ENCODE measurements around the gene CACTIN.

The CACTIN gene

DNA sequence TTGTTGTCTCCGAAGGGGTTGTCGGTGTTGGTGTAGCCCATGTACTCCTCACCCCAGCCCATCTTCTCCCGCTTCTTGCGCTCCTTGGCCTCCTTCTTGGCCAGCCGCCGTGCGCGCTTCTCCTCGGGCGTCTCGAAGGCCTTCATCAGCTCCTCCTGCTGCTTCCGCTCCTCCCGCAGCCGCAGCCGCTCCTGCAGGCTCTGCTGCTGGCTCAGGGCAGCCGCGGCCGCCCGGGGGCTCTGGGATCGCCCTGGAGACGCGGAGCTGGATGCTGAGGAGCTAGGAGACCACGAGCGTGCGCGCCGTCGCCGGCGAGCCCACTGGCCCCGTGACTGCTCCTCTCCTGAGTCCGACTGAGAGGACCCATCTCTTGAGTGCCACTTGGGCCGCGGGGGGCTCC lies 2.9 kb downstream of the CACTIN start:
- DNase-seq, result no peak

DNA sequence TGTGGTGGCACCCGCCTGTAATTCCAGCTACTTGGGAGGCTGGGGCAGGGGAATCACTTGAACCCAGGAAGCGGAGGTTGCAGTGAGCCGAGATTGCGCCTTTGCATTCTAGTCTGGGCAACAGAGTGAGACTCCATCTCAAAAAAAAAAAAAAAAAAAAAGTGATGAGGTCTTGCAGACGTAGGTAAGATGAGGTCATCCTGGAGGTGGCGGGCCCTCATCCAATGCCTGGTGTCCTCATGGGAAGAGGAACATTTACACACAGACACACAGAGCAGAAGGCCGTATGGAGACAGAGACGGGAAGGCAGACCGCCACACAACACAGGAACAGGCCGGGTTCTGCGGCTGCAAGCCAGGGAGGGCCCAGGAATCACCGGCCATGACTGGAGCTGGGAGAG lies 4.4 kb downstream of the CACTIN start:
- no peak for DNase-seq

DNA sequence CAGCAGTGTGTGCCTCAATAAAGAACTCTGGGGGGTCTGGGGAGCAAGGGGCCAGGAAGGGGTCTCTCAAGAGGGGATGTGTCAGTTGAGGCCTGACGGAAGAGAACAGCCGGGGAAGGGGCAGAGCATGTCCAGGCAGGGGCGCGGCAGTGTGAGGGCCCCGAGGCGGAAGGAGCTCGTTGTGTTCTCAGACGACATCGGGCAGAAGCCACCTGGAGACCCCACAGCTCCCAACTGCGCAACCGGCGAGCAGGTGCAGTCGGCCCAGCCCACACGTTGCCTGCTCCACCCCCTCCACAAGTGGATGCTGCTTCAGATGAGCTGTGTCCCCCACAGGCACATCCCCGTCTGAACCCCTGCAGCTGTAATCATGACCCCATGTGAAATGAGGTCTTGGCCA lies 4.9 kb downstream of the CACTIN start:
- DNase-seq, result no peak

DNA sequence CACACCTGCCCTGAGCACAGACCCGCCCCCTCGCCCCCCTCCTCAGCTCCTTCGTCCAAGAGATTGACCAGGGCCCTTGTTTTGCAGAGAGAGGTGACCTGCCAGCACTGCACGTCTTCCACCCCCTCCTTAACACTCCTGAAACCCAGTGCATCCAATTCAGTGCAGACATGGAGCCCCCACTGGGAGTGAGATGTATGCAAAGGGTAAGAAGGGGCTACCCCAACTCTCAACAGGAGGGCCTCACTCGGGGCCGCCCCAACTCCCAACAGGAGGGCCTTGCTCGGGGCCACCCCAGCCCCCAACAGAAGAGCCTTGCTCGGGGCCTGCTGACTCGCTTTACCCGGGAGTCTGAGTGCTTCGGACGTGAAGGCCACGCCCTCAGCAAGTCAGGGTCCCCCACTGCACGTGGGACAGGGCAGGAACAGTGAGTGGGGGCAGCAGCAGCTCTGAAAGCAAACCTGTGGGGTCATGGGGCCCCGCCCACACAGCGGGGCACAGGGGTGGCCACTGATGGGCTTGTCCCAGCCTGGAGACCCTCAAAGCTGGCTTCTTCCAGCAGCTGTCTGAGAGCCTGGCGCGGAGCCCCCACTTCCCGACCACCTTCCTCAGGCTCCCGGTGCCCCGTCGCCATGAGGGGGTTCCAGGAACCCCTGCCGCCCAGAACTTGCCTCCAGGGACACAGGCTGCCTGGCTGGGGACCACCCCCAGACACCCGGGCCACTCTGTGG lies 5.6 kb downstream of the CACTIN start:
- DNase-seq, result no peak

GRCh38 chr19:3620145-3620816 lies 6.3 kb downstream of the CACTIN start:
- no peak for DNase-seq

DNA sequence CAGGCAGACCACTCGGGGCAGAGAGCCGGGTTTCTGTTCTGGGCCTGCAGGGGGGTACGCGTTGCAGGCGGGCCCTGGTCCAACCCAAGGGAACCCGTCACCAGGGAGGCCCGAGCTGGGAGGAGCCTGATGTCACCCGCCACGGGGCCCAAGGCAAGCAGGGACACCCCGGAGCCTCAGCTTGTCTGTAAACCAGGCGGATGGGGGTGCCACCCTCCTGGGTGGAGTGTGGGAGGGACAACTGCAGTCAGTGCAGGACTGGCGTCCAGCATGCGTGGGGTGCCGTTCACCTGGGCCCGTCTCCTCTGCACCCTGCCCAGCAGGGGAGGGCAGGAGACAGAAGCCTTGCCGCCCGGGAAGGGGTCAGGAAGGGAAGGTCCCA lies 7.0 kb downstream of the CACTIN start:
- no peak for DNase-seq

DNA sequence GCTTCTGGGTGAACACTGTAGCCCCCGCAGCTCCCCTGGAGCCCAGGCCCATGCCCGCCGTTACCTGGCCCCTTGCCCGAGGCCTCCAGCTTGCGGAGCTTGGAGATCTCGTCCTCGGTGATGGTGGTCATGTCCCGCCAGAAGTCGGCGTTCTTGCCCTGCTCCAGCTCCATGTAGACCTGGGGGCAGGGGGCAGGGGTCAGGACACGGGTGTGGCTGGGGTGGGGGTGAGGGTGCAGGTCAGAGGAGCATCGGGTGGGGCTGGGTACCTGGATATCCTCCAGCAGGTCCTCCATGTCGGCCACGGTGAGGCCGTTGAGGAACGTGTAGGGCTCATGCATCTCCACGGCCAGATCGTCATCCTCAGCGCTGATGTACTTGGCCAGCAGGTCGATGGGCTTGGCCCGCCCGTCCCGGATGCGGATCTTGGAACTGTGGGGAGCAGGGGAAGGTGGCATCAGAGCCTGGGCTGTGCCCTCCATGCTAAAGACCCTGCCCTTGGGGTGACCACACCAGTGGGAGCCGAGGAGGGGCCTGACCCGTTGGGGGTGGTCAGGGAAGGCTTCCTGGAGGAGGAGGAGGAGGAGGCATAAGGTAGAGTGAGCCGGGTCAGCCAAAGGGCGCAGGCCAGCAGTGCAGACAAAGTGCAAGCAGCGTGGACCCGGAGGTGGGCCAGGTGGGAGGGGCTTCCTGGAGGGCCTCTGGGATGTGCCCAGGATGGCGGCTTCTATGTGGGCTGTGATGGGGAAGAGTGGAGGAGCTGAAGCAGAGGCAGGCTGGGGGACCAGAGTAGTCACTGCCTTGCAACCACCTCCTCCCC lies 7.6 kb downstream of the CACTIN start:
- no peak for DNase-seq

DNA sequence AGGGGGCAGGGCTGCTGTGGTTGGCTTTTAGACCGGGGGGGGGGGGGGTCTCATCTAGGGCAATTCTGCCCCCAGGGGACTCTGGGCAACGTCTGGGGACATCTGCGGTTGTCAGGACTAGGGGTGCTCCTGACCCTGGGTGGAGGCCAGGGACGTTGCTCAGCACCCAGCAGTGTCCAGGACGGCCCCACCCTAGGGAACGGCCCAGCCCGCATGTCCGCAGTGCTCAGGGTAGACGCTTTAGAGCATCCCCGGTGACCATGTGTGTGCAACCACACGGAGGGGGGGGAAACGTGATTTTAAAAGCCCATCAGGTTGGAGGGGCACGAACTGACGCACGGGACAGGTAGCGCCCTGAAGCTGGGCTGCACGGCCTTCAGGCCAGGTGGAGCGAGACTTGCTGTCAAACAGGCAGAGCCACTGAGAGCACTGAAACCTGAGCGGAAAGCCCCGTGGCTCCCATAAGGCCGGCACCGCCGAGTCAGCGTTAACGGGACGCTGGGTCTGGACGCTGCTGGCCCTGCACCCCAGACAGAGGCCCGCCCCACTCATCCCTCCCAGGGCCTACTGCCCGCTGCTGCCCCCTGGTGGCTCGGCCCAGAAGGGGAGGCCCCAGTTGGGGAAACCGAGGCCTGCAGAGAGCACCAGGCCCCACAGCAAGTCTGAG lies 8.3 kb downstream of the CACTIN start:
- peak; percentile 68 for DNase-seq

- DNase-seq, result no peak
These were observed 9.1 kb downstream of the CACTIN start for GRCh38 chr19:3617463-3617862.

DNA sequence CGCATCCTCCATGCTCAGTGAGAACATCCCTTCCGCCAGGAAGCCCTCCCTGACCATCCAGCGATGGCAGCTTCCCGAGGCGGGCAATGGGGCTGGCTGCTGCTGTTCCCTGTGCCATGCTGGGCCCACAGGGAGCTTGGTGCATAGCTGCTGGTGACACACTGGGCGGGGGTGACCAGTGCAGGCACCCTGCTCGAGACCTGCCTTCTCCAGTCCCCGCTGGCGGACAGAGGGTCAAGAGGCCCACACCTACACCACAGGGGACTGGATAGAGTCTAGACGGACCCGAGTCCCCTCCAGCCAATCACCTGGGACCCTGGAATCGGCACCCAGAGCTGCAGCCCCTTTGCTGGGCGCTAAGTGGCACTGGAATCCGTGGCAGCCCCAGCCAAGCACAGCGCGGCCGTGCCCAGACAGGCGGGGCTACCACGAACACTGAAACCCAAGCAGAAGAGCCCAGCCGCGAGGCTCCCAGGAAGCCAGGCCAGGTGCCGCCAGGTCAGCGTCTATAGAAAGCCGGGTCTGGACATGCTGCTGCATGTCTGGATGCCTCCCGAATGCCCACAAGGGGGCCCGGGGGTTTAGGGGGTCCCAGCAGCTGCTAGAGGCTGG lies 11.0 kb downstream of the CACTIN start:
- no peak for DNase-seq

GRCh38 chr19:3614858-3615505 lies 11.6 kb downstream of the CACTIN start:
- no peak for DNase-seq

DNA sequence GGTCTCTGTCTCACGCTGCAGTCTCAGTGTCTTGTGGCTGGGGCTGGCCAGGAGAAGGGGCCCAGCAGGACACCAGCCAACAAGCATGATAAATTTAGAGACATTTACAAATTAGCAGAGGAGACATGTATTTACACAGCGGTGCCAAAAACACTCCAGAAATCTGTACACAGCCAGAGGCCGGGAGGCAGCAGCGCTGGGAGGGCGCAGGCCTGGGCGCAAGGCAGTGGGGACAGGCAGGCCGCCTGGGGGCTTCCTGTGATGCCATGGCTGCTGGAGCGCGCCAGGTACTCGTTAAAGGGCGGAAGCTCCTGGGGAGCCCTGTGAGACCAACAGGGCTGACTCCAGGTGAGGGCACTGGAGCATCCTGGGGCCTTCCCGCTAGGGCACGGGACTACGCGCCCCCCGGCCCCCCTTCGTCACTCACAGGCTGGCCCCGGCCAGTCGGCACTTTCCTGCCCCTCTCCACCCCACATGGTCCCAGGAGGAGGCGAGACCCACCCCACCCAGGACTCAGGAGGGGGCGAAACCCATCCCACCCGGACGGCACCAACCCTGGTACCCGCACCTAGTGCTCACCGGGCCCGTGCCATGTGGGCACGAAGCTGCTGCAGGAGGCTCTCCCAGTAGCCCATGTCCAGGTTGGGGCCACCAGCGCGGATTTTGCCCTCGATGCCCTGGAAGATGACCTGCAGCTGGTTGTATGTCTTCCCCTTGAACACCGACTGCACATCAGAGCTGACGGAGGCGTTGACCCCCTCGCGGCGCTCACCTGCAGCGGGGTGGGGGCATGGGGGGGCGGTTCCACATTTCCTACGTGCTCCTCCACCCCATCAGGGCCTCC lies 12.6 kb downstream of the CACTIN start:
- no peak for DNase-seq

- DNase-seq, result no peak
These were observed 13.5 kb downstream of the CACTIN start for GRCh38 chr19:3612901-3613741.

DNA sequence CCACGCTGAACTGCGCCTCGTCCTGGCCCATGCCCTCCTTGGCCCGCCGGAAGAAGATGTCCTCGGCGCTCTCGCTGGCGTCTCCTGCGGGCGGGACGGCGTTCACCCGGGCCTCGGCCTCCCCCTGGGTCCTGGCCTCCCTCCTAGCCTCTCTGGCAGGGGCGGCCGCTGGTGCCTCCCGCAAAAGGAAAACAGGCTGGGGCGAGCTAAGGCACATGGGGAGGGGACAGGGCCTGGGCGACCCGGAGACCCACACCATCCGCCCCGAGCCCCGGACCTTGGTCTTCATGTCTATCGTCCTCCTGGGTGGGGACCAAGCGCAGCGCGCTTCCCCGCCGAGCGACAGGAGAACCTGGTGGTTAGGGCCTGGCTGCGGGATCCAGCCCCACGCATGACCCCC lies 14.3 kb downstream of the CACTIN start:
- DNase-seq, result no peak

- DNase-seq, result no peak
These were observed 14.7 kb downstream of the CACTIN start for GRCh38 chr19:3611841-3612240.

DNA sequence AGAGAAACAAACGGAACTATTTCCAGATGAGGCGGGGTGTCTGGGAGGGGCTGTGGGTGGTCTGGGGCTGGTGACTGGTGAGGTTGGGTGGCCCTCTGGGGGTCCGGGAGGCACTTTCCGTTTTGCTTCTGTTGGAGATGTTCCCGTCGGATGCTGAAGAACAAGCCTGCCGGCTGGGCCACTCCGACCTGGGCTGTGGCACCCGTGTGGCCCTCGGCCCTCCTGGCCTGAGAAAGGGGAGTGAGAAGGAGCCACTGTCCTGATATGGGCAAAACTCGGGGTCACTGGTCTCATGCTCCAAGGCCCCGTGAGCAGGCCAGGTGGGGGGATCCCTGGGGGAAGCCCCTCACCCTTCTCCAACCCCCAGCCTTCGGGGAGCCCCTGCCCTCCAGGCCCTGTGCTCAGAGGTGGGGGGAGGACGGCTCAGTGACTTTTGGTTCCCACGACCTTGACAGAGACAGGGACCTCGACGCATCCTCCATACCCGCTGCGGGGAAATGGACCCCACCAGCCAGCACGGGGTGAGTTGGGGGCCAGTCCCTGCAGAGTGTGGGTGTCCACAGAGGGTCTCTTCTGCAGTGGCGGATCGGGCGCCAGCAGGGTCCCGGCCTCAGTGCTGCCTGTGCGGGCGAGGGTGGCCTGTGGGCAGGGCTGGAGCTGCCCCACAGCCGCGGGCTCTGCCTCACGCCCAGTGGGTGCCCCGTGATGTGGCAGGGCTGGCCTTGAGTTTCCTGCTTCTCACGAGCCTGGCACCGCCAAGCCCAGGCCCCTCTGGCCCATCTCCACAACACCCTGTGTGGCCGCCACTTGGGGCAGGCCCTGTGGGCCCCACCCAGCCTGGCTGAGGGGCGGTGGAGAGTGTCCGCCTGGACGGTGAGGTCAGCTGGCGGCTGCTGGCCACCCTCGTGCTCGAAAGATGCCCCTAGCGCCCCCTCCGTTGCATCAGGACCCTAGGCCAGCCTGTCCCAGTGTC lies 15.6 kb downstream of the CACTIN start:
- DNase-seq, result no peak

DNA sequence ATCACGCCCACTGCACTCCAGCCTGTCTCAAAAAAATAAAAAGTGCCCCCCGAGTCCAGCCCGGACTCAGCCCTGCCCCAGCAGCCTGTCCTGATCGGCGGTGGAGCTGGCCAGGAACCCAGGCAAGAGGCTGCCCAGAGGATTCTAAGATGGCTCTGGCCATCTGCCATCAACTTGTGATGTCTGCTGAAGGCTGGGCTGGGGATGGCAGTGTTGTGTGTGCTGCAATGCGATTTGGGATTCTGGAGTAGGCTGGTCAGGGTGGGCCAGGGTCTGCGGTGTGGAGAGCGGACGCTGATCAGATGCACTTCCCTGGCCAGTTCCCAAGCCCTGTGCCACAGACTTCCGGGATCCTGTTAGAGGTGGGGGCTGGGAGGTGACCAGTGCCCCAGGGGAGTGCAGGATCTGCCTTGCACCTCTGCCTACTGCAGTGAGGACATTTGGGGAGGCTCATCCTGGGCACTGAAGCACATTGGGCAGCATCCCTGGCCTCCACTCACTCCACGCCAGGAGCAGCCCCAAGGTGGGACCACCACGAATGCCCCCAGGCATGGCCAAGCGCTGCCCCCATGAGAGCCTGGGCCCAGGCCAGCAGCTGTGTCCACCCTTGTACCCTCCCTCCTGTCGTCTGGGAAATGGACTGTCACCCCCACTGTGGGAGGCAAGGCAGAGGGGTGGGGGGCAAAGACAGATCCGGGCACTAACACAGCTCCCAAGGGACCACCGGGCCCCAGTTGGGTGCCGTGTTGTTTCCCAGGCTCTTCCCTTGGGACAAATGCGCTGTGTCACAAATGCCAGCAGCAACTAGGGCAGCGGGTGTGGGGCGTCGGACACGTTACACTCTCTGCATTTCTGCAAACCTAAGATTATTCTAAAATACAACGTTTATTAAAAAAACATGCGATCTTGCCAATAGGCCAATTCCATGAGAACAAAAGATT lies 16.5 kb downstream of the CACTIN start:
- DNase-seq, result no peak

DNA sequence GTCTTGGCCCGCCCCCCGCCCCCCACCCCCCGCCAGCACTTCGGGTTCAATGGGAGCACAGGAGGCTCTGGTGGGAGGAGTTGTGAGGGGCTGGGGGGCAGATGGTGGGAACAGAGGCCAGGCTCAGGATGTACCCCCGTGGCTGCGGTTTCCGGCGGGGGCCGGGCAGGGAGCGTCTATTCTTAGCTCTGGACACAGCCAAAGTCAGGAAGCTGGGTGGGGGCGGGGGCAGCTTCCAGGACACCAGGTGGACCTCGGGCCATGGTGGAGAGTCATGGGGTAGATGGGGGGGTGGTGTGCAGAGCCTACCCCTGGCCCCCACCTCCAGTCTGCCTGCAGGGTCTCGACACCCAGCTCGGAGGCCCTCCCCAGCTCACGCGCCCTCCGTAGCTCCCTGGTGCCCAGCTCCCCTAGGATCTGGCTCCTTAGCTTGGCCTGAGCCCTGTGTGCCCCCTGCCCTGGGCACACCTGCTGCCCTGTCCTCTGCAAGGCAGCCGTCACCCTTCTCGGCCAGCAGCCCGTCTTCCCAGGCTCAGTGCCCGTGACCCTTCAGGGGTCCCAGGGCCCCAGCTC lies 17.8 kb downstream of the CACTIN start:
- no peak for DNase-seq

All from left hindlimb (tissue), 1 donor.